MM.1S (cell line): Measurements from ENCODE around the gene SHISA8.

Experiments used
- DNase-seq: peaks from one replicate; pipeline ENCODE4 v3.0.0-alpha.2; 2015
- H2AFZ ChIP-seq: fragments of 300-600 bp; sonication (generic); 2 replicates; pipeline ENCODE4 v1.6.0; 2016; ENCODE audit warnings: antibody characterized with exemption, low read length
- H3F3A ChIP-seq: fragments of 300-600 bp; sonication (generic); 2 replicates; pipeline ENCODE4 v1.6.1; 2016; ENCODE audit warnings: mild to moderate bottlenecking, antibody characterized with exemption, low read length, moderate library complexity, mixed read lengths; ENCODE audit not compliant: insufficient read depth
- H3K27ac ChIP-seq: fragments of 300-600 bp; sonication (generic); 2 replicates; pipeline ENCODE4 v1.5.1; 2016; ENCODE audit warnings: mild to moderate bottlenecking, low read length
- H3K27me3 ChIP-seq: fragments of 300-600 bp; sonication (generic); replicated peaks from 2 replicates; pipeline ENCODE4 v1.6.0; 2016; ENCODE audit warnings: low read length; ENCODE audit not compliant: insufficient read depth
- H3K36me3 ChIP-seq: fragments of 300-600 bp; sonication (generic); replicated peaks from 2 replicates; pipeline ENCODE4 v1.6.1; 2016; ENCODE audit warnings: mild to moderate bottlenecking, low read length, mixed read lengths; ENCODE audit not compliant: insufficient read depth
- H3K4me1 ChIP-seq: fragments of 300-600 bp; sonication (generic); 2 replicates; pipeline ENCODE4 v1.6.1; 2016; ENCODE audit warnings: low read length, mixed read lengths
- H3K4me2 ChIP-seq: fragments of 300-600 bp; sonication (generic); 2 replicates; pipeline ENCODE4 v1.6.0; 2016; ENCODE audit warnings: low read depth, low read length
- H3K4me3 ChIP-seq: fragments of 300-600 bp; sonication (generic); 2 replicates; pipeline ENCODE4 v1.5.1; 2016; ENCODE audit warnings: low read length, mixed read lengths
- H3K79me2 ChIP-seq: fragments of 300-600 bp; sonication (generic); 2 replicates; pipeline ENCODE4 v1.6.1; 2016; ENCODE audit warnings: mixed run types, low read length, mixed read lengths
- H3K9ac ChIP-seq: fragments of 300-600 bp; sonication (generic); 2 replicates; pipeline ENCODE4 v1.6.1; 2016; ENCODE audit warnings: low read length, mixed read lengths
- H3K9me2 ChIP-seq: fragments of 300-600 bp; sonication (generic); replicated peaks from 2 replicates; pipeline ENCODE4 v1.6.1; 2016; ENCODE audit warnings: mild to moderate bottlenecking, low read length, mixed read lengths; ENCODE audit not compliant: insufficient read depth
- H3K9me3 ChIP-seq: fragments of 300-600 bp; sonication (generic); replicated peaks from 2 replicates; pipeline ENCODE4 v1.6.1; 2016; ENCODE audit warnings: mild to moderate bottlenecking, low read length, mixed read lengths; ENCODE audit not compliant: insufficient read depth
- H4K20me1 ChIP-seq: fragments of 300-600 bp; sonication (generic); 2 replicates; pipeline ENCODE4 v1.6.1; 2016; ENCODE audit warnings: mild to moderate bottlenecking, low read length, moderate library complexity, mixed read lengths; ENCODE audit not compliant: insufficient read depth
- EZH2 ChIP-seq: fragments of 300-600 bp; sonication (generic); optimal IDR thresholded peaks from 2 replicates; pipeline ENCODE3; 2017; ENCODE audit warnings: low read depth, mild to moderate bottlenecking, antibody characterized with exemption, low read length, mixed read lengths
- EZH2phosphoT487 ChIP-seq: fragments of 300-600 bp; sonication (generic); IDR thresholded peaks from 2 replicates; pipeline ENCODE4 v1.6.1; 2018; ENCODE audit warnings: antibody characterized with exemption, low read length
- TF ChIP-seq, protein P1 (sequence below): fragments of 300-600 bp; sonication (generic); IDR thresholded peaks from 2 replicates; pipeline ENCODE4 v1.5.1; 2016; ENCODE audit warnings: antibody characterized with exemption, low read length, mixed read lengths

The SHISA8 gene

GRCh38 chr22:41935015-41935351, 20.1 kb upstream of the SHISA8 start:
- H3K9ac ChIP-seq: no peak overlapping the region
- H3K27ac ChIP-seq: no peak overlapping the region
- no peak for DNase-seq
- no peak for TF ChIP-seq EZH2
- TF ChIP-seq, protein P1, sequence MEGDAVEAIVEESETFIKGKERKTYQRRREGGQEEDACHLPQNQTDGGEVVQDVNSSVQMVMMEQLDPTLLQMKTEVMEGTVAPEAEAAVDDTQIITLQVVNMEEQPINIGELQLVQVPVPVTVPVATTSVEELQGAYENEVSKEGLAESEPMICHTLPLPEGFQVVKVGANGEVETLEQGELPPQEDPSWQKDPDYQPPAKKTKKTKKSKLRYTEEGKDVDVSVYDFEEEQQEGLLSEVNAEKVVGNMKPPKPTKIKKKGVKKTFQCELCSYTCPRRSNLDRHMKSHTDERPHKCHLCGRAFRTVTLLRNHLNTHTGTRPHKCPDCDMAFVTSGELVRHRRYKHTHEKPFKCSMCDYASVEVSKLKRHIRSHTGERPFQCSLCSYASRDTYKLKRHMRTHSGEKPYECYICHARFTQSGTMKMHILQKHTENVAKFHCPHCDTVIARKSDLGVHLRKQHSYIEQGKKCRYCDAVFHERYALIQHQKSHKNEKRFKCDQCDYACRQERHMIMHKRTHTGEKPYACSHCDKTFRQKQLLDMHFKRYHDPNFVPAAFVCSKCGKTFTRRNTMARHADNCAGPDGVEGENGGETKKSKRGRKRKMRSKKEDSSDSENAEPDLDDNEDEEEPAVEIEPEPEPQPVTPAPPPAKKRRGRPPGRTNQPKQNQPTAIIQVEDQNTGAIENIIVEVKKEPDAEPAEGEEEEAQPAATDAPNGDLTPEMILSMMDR: no peak
- no peak for TF ChIP-seq EZH2phosphoT487
- H3K4me2 ChIP-seq: no peak overlapping the region
- H3K79me2 ChIP-seq: peaks cover 10% of the 10 kb centered on the region
- peaks cover 12% of the 10 kb centered on the region for H3F3A ChIP-seq
- no peak overlapping the region for H3K4me3 ChIP-seq
- H3K36me3 ChIP-seq: peaks cover 9% of the 10 kb centered on the region; the same call in 1 of the 2 replicates
- H3K9me3 ChIP-seq: no peaks in the 10 kb centered on the region
- H3K9me2 ChIP-seq: no peaks in the 10 kb centered on the region
- H2AFZ ChIP-seq: no peak overlapping the region
- no peaks in the 10 kb centered on the region for H3K4me1 ChIP-seq
- H4K20me1 ChIP-seq: no peaks in the 10 kb centered on the region
- no peaks in the 10 kb centered on the region for H3K27me3 ChIP-seq

- Histone ChIP-seq H3K36me3 (peaks cover 8% of the 10 kb centered on the region; the same call in 1 of the 2 replicates), H3K79me2 (peaks cover 9% of the 10 kb centered on the region), H3K4me3 (no peak overlapping the region), H3F3A (peaks cover 8% of the 10 kb centered on the region), H3K27ac (no peak overlapping the region), H3K4me2 (no peak overlapping the region), H3K27me3 (no peaks in the 10 kb centered on the region), H3K9me3 (no peaks in the 10 kb centered on the region), H3K9ac (no peak overlapping the region), H3K9me2 (no peaks in the 10 kb centered on the region), H2AFZ (no peak overlapping the region), H3K4me1 (no peaks in the 10 kb centered on the region), H4K20me1 (no peaks in the 10 kb centered on the region)
- no peak for DNase-seq
- no peak for TF ChIP-seq EZH2
- TF ChIP-seq, protein P1: no peak
- no peak for TF ChIP-seq EZH2phosphoT487
These were observed 19.6 kb upstream of the SHISA8 start for GRCh38 chr22:41934284-41935014.

GRCh38 chr22:41933411-41934177, 18.7 kb upstream of the SHISA8 start:
- Histone ChIP-seq H3K4me3 (no peak overlapping the region), H3F3A (peaks cover 9% of the 10 kb centered on the region), H2AFZ (no peak overlapping the region), H3K79me2 (peaks cover under 1% of the 10 kb centered on the region; the same call in 1 of the 2 replicates), H3K9me2 (no peaks in the 10 kb centered on the region), H3K4me1 (no peaks in the 10 kb centered on the region), H3K27me3 (no peaks in the 10 kb centered on the region), H3K9me3 (no peaks in the 10 kb centered on the region), H3K4me2 (no peak overlapping the region), H3K27ac (no peak overlapping the region), H4K20me1 (no peaks in the 10 kb centered on the region), H3K9ac (no peak overlapping the region), H3K36me3 (no peaks in the 10 kb centered on the region)
- TF ChIP-seq EZH2phosphoT487 (no peak), EZH2 (no peak)
- TF ChIP-seq, protein P1: no peak
- no peak for DNase-seq
